Measurements from ENCODE around the gene SIK1.
"Not testable (repeated sequence)": the region's sequence is repeated elsewhere in the genome, so short reads cannot be mapped to it uniquely, and the experiment has no call there.

SIK1 gene

GRCh38 chr21:43426404-43427241 lies at the start of gene SIK1:
Gene SIK1, minus strand, starts transcription at chr21:43427131. Its CDS starts 953 bp downstream, at chr21:43426178.
- H3K27ac ChIP-seq: not testable (repeated sequence)
- H3K4me3 ChIP-seq: peak within 1 kb of the TSS in 1 of 7 experiments; percentile 19

- not testable (repeated sequence) for H3K4me3 ChIP-seq, H3K27ac ChIP-seq
These were observed 44.8 kb upstream of the SIK1 start for GRCh38 chr21:43471597-43472242.

GRCh38 chr21:43469719-43470458 lies 43.0 kb upstream of the SIK1 start:
- H3K4me3 ChIP-seq, H3K27ac ChIP-seq: not testable (repeated sequence)

- Histone ChIP-seq H3K4me3 (no peak overlapping the region), H3K27ac (no peak overlapping the region)
These were observed 40.9 kb upstream of the SIK1 start for GRCh38 chr21:43467785-43468184.

- not testable (repeated sequence) for H3K27ac ChIP-seq, H3K4me3 ChIP-seq
These were observed 38.2 kb upstream of the SIK1 start for GRCh38 chr21:43465159-43465558.

- H3K27ac ChIP-seq, H3K4me3 ChIP-seq: not testable (repeated sequence)
These were observed 36.7 kb upstream of the SIK1 start for GRCh38 chr21:43463498-43464261.

GRCh38 chr21:43462932-43463331 lies 36.0 kb upstream of the SIK1 start:
- H3K27ac ChIP-seq, H3K4me3 ChIP-seq: not testable (repeated sequence)

- not testable (repeated sequence) for H3K27ac ChIP-seq, H3K4me3 ChIP-seq
These were observed 33.5 kb upstream of the SIK1 start for GRCh38 chr21:43460475-43460874.

GRCh38 chr21:43458995-43459394 lies 32.1 kb upstream of the SIK1 start:
- H3K27ac ChIP-seq, H3K4me3 ChIP-seq: not testable (repeated sequence)

- H3K4me3 ChIP-seq, H3K27ac ChIP-seq: not testable (repeated sequence)
These were observed 29.8 kb upstream of the SIK1 start for GRCh38 chr21:43456616-43457314.

- not testable (repeated sequence) for H3K4me3 ChIP-seq, H3K27ac ChIP-seq
These were observed 28.8 kb upstream of the SIK1 start for GRCh38 chr21:43455717-43456116.

- not testable (repeated sequence) for H3K4me3 ChIP-seq, H3K27ac ChIP-seq
These were observed 27.2 kb upstream of the SIK1 start for GRCh38 chr21:43454176-43454575.

GRCh38 chr21:43451850-43452249 lies 24.9 kb upstream of the SIK1 start:
- not testable (repeated sequence) for H3K4me3 ChIP-seq, H3K27ac ChIP-seq

GRCh38 chr21:43450287-43450686 lies 23.4 kb upstream of the SIK1 start:
- H3K27ac ChIP-seq, H3K4me3 ChIP-seq: not testable (repeated sequence)

- H3K4me3 ChIP-seq, H3K27ac ChIP-seq: not testable (repeated sequence)
These were observed 20.5 kb upstream of the SIK1 start for GRCh38 chr21:43447353-43447977.

- H3K27ac ChIP-seq, H3K4me3 ChIP-seq: not testable (repeated sequence)
These were observed 19.5 kb upstream of the SIK1 start for GRCh38 chr21:43446277-43446932.

GRCh38 chr21:43444524-43444923 lies 17.6 kb upstream of the SIK1 start:
- H3K27ac ChIP-seq, H3K4me3 ChIP-seq: not testable (repeated sequence)

- H3K27ac ChIP-seq, H3K4me3 ChIP-seq: not testable (repeated sequence)
These were observed 15.6 kb upstream of the SIK1 start for GRCh38 chr21:43442571-43442970.
